Osteoblast (primary cell): Measurements from ENCODE around the gene MS4A6E. TPM values are rescaled to one million over a fixed set of nuclear protein-coding genes. Genes with fewer than 3 reads are reported as not detected.
"Not testable (repeated sequence)": the region's sequence is repeated elsewhere in the genome, so short reads cannot be mapped to it uniquely, and the experiment has no call there.

Experiments
- DNase-seq: peaks from one replicate; pipeline ENCODE4 v3.0.0; 2011; ENCODE audit warnings: low spot score, mixed read lengths; ENCODE audit not compliant: insufficient read length; ENCODE audit errors: missing footprints
- H2AFZ ChIP-seq: 2 replicates; pipeline ENCODE4 v1.6.0; 2011; ENCODE audit warnings: mild to moderate bottlenecking, low read length
- H3K27ac ChIP-seq: 2 replicates; pipeline ENCODE4 v1.5.1; 2011; ENCODE audit warnings: mild to moderate bottlenecking, low read depth, low read length, moderate library complexity
- H3K27me3 ChIP-seq: 2 replicates; pipeline ENCODE4 v1.6.0; 2012; ENCODE audit warnings: mild to moderate bottlenecking, control low read depth, inconsistent platforms, low read length, moderate library complexity; ENCODE audit not compliant: insufficient read depth
- H3K36me3 ChIP-seq: 2 replicates; pipeline ENCODE4 v1.5.1; 2011; ENCODE audit warnings: mild to moderate bottlenecking, low read length, control low read depth, moderate library complexity; ENCODE audit not compliant: insufficient read depth
- H3K4me1 ChIP-seq: 2 replicates; pipeline ENCODE4 v1.5.1; 2011; ENCODE audit warnings: mild to moderate bottlenecking, low read length, control low read depth, moderate library complexity; ENCODE audit not compliant: insufficient read depth
- H3K4me2 ChIP-seq: 2 replicates; pipeline ENCODE4 v1.6.0; 2011; ENCODE audit warnings: mild to moderate bottlenecking, low read length; ENCODE audit not compliant: insufficient read depth
- H3K4me3 ChIP-seq: fragments of 200-600 bp; sonication (generic); 3 replicates; pipeline ENCODE4 v1.5.1; 2012; ENCODE audit warnings: mild to moderate bottlenecking, low read length, inconsistent platforms; ENCODE audit not compliant: insufficient read depth
- H3K79me2 ChIP-seq: 2 replicates; pipeline ENCODE4 v1.6.0; 2012; ENCODE audit warnings: mild to moderate bottlenecking, low read length, control low read depth, inconsistent platforms; ENCODE audit not compliant: insufficient read depth
- H3K9me3 ChIP-seq: 2 replicates; pipeline ENCODE4 v1.5.1; 2011; ENCODE audit warnings: low read depth, low read length, control low read depth
- H4K20me1 ChIP-seq: 2 replicates; pipeline ENCODE4 v1.6.0; 2012; ENCODE audit warnings: mild to moderate bottlenecking, low read length, control low read depth; ENCODE audit not compliant: insufficient read depth
- CTCF ChIP-seq: IDR thresholded peaks from 2 replicates; pipeline ENCODE4 v1.5.1; 2011; ENCODE audit warnings: mild to moderate bottlenecking, low read depth, low read length, moderate library complexity; ENCODE audit errors: extremely low read depth
- total RNA-seq: library from RNA; depleted of rRNA; stranded (reverse); fragments of >200 nt; gene quantifications from 2 replicates; pipeline ENCODE4 v1.2.3, GENCODE V29; 2012

MS4A6E gene
- total RNA-seq, 1 donor: not detected

DNA sequence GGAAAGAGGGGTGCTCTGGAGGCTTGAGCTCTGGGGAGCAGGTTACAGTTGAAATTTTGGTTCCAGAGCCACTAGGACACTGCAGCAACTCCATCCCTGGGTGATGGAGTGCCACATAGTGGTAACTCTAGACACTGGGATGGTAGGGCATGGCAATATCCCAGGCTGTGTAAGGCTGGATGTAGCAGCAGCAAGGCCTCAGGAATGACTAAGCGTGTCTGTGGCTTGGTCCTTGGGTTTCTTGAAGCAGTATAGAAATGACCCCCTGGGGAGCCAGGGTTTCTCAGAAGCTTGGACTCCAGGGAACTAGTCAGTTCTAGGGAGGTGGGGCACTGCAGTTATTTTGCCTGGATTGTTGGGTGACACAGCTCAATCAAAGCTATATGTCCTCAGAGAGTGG, 38.5 kb upstream of the MS4A6E start:
- no peaks in the 10 kb centered on the region for H4K20me1 ChIP-seq
- no peak overlapping the region for H2AFZ ChIP-seq
- H3K27ac ChIP-seq: no peak overlapping the region
- H3K27me3 ChIP-seq: no peaks in the 10 kb centered on the region
- no peaks in the 10 kb centered on the region for H3K4me1 ChIP-seq
- no peak for TF ChIP-seq CTCF
- no peaks in the 10 kb centered on the region for H3K79me2 ChIP-seq
- no peak overlapping the region for H3K4me2 ChIP-seq
- no peak overlapping the region for H3K4me3 ChIP-seq
- H3K9me3 ChIP-seq: no peaks in the 10 kb centered on the region
- H3K36me3 ChIP-seq: no peaks in the 10 kb centered on the region
- no peak for DNase-seq

DNA sequence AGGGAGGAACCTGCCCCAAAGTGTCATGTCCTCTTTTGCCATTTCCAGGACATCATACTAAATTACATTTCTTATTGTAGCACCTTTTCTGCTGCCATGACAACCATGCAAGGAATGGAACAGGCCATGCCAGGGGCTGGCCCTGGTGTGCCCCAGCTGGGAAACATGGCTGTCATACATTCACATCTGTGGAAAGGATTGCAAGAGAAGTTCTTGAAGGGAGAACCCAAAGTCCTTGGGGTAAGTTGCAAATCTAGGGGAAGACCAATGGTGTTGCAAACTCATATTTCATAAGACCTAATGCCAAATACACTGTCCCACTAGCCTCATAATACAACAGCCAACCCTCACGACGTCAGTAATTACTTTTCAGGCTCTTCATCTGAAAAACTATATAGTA, 34.9 kb upstream of the MS4A6E start:
- Histone ChIP-seq H3K27ac (no peak overlapping the region), H3K36me3 (no peaks in the 10 kb centered on the region), H3K4me2 (no peak overlapping the region), H3K4me3 (no peak overlapping the region), H3K27me3 (no peaks in the 10 kb centered on the region), H3K9me3 (no peaks in the 10 kb centered on the region), H3K4me1 (no peaks in the 10 kb centered on the region), H2AFZ (no peak overlapping the region), H3K79me2 (no peaks in the 10 kb centered on the region), H4K20me1 (no peaks in the 10 kb centered on the region)
- TF ChIP-seq CTCF: no peak
- no peak for DNase-seq

DNA sequence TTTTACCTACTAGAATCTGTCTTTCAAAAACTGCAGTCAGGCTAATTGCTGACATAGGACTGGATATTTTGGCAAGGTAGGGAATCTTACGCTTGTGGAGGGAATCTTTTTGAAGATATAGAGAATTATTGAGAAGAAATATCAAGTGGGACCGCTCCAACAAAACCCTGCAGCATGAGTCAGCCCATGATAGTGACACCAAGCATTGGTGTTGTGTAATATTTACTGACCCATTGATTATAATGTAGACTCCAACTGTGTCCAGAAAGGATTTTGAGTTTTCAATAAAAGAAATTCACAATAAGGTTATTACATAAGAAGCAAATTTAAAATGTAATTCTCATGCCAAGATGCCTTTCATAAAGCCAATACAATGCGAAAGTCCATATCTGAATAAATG, 25.9 kb upstream of the MS4A6E start:
- Histone ChIP-seq H3K79me2 (no peaks in the 10 kb centered on the region), H3K27ac (no peak overlapping the region), H3K4me3 (no peak overlapping the region), H3K36me3 (no peaks in the 10 kb centered on the region), H3K9me3 (no peaks in the 10 kb centered on the region), H2AFZ (no peak overlapping the region), H3K4me2 (no peak overlapping the region), H3K27me3 (no peaks in the 10 kb centered on the region), H3K4me1 (no peaks in the 10 kb centered on the region), H4K20me1 (no peaks in the 10 kb centered on the region)
- TF ChIP-seq CTCF: no peak
- peak; percentile 41 for DNase-seq

GRCh38 chr11:60301884-60302283, 25.2 kb upstream of the MS4A6E start:
- H3K4me1 ChIP-seq, H3K36me3 ChIP-seq, H3K4me2 ChIP-seq, H3K27ac ChIP-seq, H3K4me3 ChIP-seq, H3K27me3 ChIP-seq, H3K9me3 ChIP-seq, H3K79me2 ChIP-seq, H4K20me1 ChIP-seq, H2AFZ ChIP-seq, DNase-seq: not testable (repeated sequence)

DNA sequence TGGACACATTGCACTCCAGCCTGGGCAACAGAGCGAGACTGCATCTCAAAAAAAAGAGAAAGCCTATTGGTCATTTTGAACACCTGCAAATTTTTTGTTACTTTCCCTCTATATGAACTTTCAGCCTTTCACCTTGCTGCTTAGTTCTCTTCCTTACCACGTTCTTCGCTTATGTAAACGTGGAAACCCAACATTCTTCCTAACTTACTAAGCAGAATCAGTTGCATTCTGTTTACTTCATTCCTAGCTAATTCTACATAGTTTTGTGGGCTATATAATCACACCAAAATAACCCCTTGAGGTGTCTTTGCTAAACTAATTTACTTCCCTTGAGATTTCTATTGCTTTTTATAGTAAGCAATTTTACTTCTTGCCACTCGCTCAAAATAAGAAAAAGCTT, 23.4 kb upstream of the MS4A6E start:
- Histone ChIP-seq H3K36me3 (no peaks in the 10 kb centered on the region), H3K4me1 (no peaks in the 10 kb centered on the region), H3K27me3 (no peaks in the 10 kb centered on the region), H3K4me3 (no peak overlapping the region), H3K27ac (no peak overlapping the region), H3K4me2 (no peak overlapping the region), H3K79me2 (no peaks in the 10 kb centered on the region), H3K9me3 (no peaks in the 10 kb centered on the region), H4K20me1 (no peaks in the 10 kb centered on the region), H2AFZ (no peak overlapping the region)
- TF ChIP-seq CTCF: no peak
- no peak for DNase-seq
